ENCODE results near the gene NEK4.

The NEK4 gene

DNA sequence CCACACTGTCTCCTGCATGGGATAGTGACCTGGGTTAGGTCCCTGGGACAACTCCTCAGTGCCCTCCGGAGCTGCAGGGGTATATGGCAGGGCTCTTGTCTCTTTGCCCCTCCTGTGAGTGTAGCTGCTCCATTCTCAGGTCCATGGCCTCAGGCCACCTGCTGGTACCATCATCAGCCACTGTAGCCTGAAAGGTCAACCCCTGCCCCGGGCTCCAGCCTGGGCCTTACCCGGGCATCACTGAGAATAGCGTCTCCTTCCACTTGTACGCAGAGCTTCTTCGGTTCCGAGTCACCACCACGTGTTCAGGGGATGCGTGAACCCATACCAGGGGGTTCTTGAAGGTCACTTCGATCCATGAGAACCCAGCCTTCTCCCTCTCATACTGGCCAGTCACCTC is 45.9 kb upstream of the NEK4 start:
- TF ChIP-seq FOXP2 (optimal IDR thresholded peaks at IDR 0.05; ENCODE audit: borderline replicate concordance, extremely low read depth, extremely low read length, insufficient read depth), result no peak

- no peak for TF ChIP-seq FOXP2 (optimal IDR thresholded peaks at IDR 0.05; ENCODE audit: borderline replicate concordance, extremely low read depth, extremely low read length, insufficient read depth)
- TF ChIP-seq, protein P1, sequence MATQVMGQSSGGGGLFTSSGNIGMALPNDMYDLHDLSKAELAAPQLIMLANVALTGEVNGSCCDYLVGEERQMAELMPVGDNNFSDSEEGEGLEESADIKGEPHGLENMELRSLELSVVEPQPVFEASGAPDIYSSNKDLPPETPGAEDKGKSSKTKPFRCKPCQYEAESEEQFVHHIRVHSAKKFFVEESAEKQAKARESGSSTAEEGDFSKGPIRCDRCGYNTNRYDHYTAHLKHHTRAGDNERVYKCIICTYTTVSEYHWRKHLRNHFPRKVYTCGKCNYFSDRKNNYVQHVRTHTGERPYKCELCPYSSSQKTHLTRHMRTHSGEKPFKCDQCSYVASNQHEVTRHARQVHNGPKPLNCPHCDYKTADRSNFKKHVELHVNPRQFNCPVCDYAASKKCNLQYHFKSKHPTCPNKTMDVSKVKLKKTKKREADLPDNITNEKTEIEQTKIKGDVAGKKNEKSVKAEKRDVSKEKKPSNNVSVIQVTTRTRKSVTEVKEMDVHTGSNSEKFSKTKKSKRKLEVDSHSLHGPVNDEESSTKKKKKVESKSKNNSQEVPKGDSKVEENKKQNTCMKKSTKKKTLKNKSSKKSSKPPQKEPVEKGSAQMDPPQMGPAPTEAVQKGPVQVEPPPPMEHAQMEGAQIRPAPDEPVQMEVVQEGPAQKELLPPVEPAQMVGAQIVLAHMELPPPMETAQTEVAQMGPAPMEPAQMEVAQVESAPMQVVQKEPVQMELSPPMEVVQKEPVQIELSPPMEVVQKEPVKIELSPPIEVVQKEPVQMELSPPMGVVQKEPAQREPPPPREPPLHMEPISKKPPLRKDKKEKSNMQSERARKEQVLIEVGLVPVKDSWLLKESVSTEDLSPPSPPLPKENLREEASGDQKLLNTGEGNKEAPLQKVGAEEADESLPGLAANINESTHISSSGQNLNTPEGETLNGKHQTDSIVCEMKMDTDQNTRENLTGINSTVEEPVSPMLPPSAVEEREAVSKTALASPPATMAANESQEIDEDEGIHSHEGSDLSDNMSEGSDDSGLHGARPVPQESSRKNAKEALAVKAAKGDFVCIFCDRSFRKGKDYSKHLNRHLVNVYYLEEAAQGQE (IDR thresholded peaks at IDR 0.05; ENCODE audit: insufficient read depth in 1 of 2, low read depth in 2 of 2, low read length in 2 of 2), result no peak
- no peak for TF ChIP-seq TAF1 (IDR thresholded peaks at IDR 0.05; ENCODE audit: borderline replicate concordance, insufficient read depth, low read length)
- TF ChIP-seq POLR2AphosphoS5 (IDR thresholded peaks at IDR 0.05; ENCODE audit: low read depth, low read length), result no peak
- no peak for TF ChIP-seq SIN3A (IDR thresholded peaks at IDR 0.05; ENCODE audit: borderline replicate concordance, insufficient read depth, low read length)
Measured at GRCh38 chr3:52816199-52816598, 45.5 kb upstream of the NEK4 start.

DNA sequence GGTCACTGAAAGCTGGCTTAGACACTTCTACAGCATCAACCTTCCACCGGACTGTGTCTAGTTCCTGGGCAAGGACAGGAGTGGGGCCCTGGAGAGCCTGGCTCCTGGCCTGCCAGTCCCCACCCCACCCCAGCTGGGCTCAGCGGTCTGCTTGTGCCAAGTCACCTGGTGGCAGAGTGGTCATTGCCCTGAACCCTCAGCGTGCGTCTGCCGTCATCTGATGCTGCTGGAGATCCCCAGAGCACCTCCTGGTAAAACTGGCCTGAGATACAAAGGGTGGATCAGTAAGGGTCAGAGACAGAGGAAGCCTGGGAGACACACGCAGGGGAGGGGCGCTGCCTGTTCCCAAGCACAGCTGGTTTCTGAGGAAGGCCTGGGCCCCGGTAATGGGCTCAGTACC is 43.1 kb upstream of the NEK4 start:
- TF ChIP-seq POLR2AphosphoS5 (IDR thresholded peaks at IDR 0.05; ENCODE audit: low read depth, low read length) (no peak), SIN3A (IDR thresholded peaks at IDR 0.05; ENCODE audit: borderline replicate concordance, insufficient read depth, low read length) (no peak), TAF1 (IDR thresholded peaks at IDR 0.05; ENCODE audit: borderline replicate concordance, insufficient read depth, low read length) (no peak)
- TF ChIP-seq, protein P1 (IDR thresholded peaks at IDR 0.05; ENCODE audit: insufficient read depth in 1 of 2, low read depth in 2 of 2, low read length in 2 of 2), result no peak

- no peak for TF ChIP-seq TAF1 (IDR thresholded peaks at IDR 0.05; ENCODE audit: borderline replicate concordance, insufficient read depth, low read length)
- TF ChIP-seq SIN3A (IDR thresholded peaks at IDR 0.05; ENCODE audit: borderline replicate concordance, insufficient read depth, low read length), result no peak
- no peak for TF ChIP-seq POLR2AphosphoS5 (IDR thresholded peaks at IDR 0.05; ENCODE audit: low read depth, low read length)
- TF ChIP-seq, protein P1 (IDR thresholded peaks at IDR 0.05; ENCODE audit: insufficient read depth in 1 of 2, low read depth in 2 of 2, low read length in 2 of 2), result no peak
- TF ChIP-seq FOXP2 (optimal IDR thresholded peaks at IDR 0.05; ENCODE audit: borderline replicate concordance, extremely low read depth, extremely low read length, insufficient read depth), result no peak
Measured at GRCh38 chr3:52811452-52812011, 40.8 kb upstream of the NEK4 start.

- TF ChIP-seq TAF1 (IDR thresholded peaks at IDR 0.05; ENCODE audit: borderline replicate concordance, insufficient read depth, low read length) (no peak), SIN3A (IDR thresholded peaks at IDR 0.05; ENCODE audit: borderline replicate concordance, insufficient read depth, low read length) (no peak), FOXP2 (optimal IDR thresholded peaks at IDR 0.05; ENCODE audit: borderline replicate concordance, extremely low read depth, extremely low read length, insufficient read depth) (no peak), POLR2AphosphoS5 (IDR thresholded peaks at IDR 0.05; ENCODE audit: low read depth, low read length) (no peak)
Measured at GRCh38 chr3:52810923-52811322, 40.2 kb upstream of the NEK4 start.

DNA sequence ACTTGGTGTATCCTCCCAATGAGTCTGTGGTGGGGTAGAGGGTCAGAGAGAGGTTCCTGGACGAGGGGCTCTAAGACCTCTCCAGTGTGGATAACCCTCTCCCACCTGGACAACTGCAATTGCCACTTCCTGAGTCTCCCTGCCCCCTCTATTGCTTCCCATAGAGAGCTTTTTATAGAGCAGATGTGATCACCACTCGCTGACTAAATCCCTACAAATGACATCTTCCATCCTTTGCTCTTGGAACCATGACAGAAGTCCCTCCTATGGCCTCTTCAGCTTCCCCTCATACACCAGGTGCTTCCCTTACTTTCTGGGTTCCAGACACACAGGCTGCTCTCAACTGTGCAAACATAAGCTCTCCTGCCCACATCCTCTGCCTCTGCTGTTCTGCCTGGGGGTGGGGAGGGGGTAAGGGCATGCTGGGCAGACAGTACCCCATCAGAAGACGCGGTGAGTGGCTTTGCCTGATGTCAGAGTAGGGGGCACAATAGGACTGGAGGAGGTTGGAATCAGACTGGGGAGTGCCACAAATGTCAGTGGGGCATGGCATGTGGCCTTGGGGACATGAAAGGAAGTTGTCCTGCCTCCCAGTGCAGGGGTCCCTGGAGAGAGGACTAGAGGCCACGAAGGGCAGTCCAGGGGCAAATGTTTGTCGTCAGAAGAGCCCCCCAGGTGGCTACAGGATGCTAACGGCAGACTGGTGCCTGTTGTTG is 39.1 kb upstream of the NEK4 start:
- TF ChIP-seq SIN3A (IDR thresholded peaks at IDR 0.05; ENCODE audit: borderline replicate concordance, insufficient read depth, low read length), result no peak
- TF ChIP-seq, protein P1 (IDR thresholded peaks at IDR 0.05; ENCODE audit: insufficient read depth in 1 of 2, low read depth in 2 of 2, low read length in 2 of 2), result no peak
- no peak for TF ChIP-seq TAF1 (IDR thresholded peaks at IDR 0.05; ENCODE audit: borderline replicate concordance, insufficient read depth, low read length)
- no peak for TF ChIP-seq POLR2AphosphoS5 (IDR thresholded peaks at IDR 0.05; ENCODE audit: low read depth, low read length)

Data from PFSK-1 (cell line).